A673 (cell line): ENCODE data around the gene TGIF2.

Experiments used
- CTCF ChIP-seq: fragments of 300-800, 200-600 bp; sonication (generic); conservative IDR thresholded peaks from 2 replicates; pipeline ENCODE4 v1.5.1; 2017; ENCODE audit warnings: low read depth, mild to moderate bottlenecking, antibody characterized with exemption, low read length, moderate library complexity, mixed read lengths
- EZH2 ChIP-seq: fragments of 200-600 bp; sonication (generic); IDR thresholded peaks from 2 replicates; pipeline ENCODE4 v1.6.1; 2017; ENCODE audit warnings: borderline replicate concordance, low read depth, mild to moderate bottlenecking, mixed read lengths, antibody characterized with exemption, low read length; ENCODE audit not compliant: poor library complexity, severe bottlenecking

DNA sequence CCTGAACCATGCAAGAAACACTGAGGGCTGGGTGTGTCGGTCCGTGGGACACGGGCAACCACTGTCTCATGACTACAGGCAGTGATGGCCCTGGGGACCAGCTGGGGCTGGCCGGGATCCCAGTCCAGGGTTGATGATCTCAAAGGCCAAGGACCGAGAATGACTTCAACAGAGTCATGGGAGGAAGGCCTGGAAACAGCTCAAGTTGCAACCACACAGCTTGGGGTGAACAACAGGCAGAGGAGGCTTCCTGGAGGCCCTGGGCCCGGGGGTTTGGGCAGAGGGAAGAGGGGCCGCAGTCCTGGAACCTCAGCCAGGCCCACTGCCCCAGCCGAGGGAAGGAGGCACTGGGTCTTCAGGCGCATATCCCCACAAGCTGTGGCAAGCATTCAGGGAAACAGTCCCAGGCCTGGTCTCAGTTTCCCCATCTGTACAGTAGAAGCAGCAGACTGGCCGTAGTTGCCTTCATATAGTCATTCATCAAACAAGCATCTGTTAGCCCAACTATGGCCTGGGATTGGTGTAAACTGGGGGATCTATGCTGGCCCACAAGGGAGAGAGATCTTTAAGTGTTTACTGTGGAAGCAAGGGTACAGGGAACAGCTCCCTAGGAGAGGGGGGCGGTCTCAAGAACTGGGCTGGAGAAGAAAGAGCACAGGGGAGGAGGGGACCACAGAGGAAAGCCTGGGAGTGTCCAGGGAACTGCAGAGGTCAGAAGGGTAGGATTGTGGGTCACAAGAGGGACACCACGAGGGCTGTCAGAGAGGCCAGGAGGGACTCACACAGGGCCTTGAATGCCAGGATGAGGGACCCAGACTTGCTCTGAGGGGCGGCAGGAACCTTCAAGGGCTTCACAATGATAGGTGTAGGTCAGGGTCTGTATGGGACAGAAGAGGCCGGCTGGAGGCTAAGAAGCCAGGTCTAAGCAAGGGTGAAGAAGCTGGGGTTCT, 29.9 kb upstream of the TGIF2 start:
- no peak for TF ChIP-seq CTCF
- no peak for TF ChIP-seq EZH2
